Endodermal cell (in vitro differentiated cells): Measurements from ENCODE around the gene MTUS2. TPM values are rescaled to one million over a fixed set of nuclear protein-coding genes. Genes with fewer than 3 reads are reported as not detected.

Source experiments
- DNase-seq: peaks from one replicate; pipeline ENCODE4 v3.0.0-alpha.2; 2017
- H3K27ac ChIP-seq: 2 replicates; pipeline ENCODE4 v1.5.1; 2013; ENCODE audit warnings: mild to moderate bottlenecking, low read depth, low read length, moderate library complexity
- H3K27me3 ChIP-seq: 2 replicates; pipeline ENCODE4 v1.6.1; 2013; ENCODE audit warnings: mild to moderate bottlenecking, low read length, moderate library complexity; ENCODE audit not compliant: insufficient read depth, control insufficient read depth, poor library complexity, severe bottlenecking
- H3K36me3 ChIP-seq: 2 replicates; pipeline ENCODE4 v1.7.0; 2013; ENCODE audit warnings: mild to moderate bottlenecking, low read length, moderate library complexity; ENCODE audit not compliant: control insufficient read depth, insufficient read depth
- H3K4me1 ChIP-seq: one replicate; pipeline ENCODE4 v1.7.0; 2013; ENCODE audit warnings: low read length; ENCODE audit not compliant: control insufficient read depth, insufficient read depth
- H3K4me3 ChIP-seq: 2 replicates; pipeline ENCODE4 v1.5.1; 2013; ENCODE audit warnings: mild to moderate bottlenecking, low read length, moderate library complexity
- H3K9ac ChIP-seq: 2 replicates; pipeline ENCODE4 v1.6.1; 2013; ENCODE audit warnings: mild to moderate bottlenecking, low read length, moderate library complexity; ENCODE audit not compliant: poor library complexity, severe bottlenecking; ENCODE audit errors: extremely low read depth
- H3K9me3 ChIP-seq: 2 replicates; pipeline ENCODE4 v1.6.1; 2013; ENCODE audit warnings: mild to moderate bottlenecking, low read length, moderate library complexity; ENCODE audit not compliant: control insufficient read depth
- H3K27ac Mint-ChIP-seq: 2 replicates; pipeline ENCODE4 v1.8.0; 2020; ENCODE audit warnings: mixed read lengths
- H3K27me3 Mint-ChIP-seq: 2 replicates; pipeline ENCODE4 v1.8.0; 2021; ENCODE audit warnings: mild to moderate bottlenecking, mixed read lengths; ENCODE audit not compliant: insufficient read depth
- H3K36me3 Mint-ChIP-seq: 2 replicates; pipeline ENCODE4 v1.8.0; 2020; ENCODE audit warnings: low read depth, mixed read lengths
- H3K4me1 Mint-ChIP-seq: 2 replicates; pipeline ENCODE4 v1.8.0; 2020; ENCODE audit warnings: mixed read lengths
- H3K4me3 Mint-ChIP-seq: 2 replicates; pipeline ENCODE4 v1.8.0; 2020; ENCODE audit warnings: mild to moderate bottlenecking, moderate library complexity, mixed read lengths
- H3K9me3 Mint-ChIP-seq: 2 replicates; pipeline ENCODE4 v1.8.0; 2020; ENCODE audit warnings: mild to moderate bottlenecking, mixed read lengths
- WGBS, 2 experiments: methylation state at CpG; one replicate each; pipeline versions ENCODE4 v1.1.5 to v1.1.7; 2013; ENCODE audit warnings: missing lambda C conversion rate in 2 of 2, mixed read lengths in 1 of 2; ENCODE audit not compliant: insufficient coverage in 1 of 2, insufficient read length in 1 of 2; 5-methylcytosine and 5-hydroxymethylcytosine counted together
- total RNA-seq, 2 donors: library from RNA; stranded (reverse); fragmentation: NEBNext Ultra II Directional in 1 of 2; extraction: Animal tissue kit (Norgen Biotek cat#: 25700) in 1 of 2; gene quantifications; 2 replicates in 1 of 2; 3 replicates in 1 of 2; pipeline ENCODE4 v1.2.1, GENCODE V29; 2021
- TF ChIP-seq, protein P1 (sequence below): fragments of 200-600 bp; sonication (generic); conservative IDR thresholded peaks from 2 replicates; pipeline ENCODE4 v1.5.0; 2021; ENCODE audit warnings: antibody characterized with exemption, mild to moderate bottlenecking

Gene MTUS2
- total RNA-seq, 2 donors from 2014 or later = 1.2 to 1.3 TPM

DNA sequence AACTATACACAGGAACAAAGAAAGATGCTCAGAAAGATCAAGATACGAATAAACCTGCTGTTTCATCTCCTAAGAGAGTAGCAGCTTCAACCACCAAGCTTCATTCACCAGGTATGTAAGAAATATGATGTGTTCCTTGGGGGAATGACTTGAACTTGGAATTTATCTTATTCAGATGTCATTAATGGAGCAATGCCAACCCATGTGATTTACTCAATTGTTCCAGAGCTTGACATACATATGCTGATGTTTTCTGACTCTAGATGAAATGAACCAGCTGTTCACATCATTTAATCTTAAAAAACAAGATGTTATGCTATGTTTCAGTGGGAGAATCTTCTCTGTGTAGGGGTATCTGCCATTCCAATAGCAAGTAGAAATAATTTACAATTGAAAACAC is 504.5 kb downstream of the MTUS2 start:
- H3K4me3 Mint-ChIP-seq = no peak overlapping the region
- no peaks in the 10 kb centered on the region for H3K4me1 Mint-ChIP-seq
- TF ChIP-seq, protein P1, sequence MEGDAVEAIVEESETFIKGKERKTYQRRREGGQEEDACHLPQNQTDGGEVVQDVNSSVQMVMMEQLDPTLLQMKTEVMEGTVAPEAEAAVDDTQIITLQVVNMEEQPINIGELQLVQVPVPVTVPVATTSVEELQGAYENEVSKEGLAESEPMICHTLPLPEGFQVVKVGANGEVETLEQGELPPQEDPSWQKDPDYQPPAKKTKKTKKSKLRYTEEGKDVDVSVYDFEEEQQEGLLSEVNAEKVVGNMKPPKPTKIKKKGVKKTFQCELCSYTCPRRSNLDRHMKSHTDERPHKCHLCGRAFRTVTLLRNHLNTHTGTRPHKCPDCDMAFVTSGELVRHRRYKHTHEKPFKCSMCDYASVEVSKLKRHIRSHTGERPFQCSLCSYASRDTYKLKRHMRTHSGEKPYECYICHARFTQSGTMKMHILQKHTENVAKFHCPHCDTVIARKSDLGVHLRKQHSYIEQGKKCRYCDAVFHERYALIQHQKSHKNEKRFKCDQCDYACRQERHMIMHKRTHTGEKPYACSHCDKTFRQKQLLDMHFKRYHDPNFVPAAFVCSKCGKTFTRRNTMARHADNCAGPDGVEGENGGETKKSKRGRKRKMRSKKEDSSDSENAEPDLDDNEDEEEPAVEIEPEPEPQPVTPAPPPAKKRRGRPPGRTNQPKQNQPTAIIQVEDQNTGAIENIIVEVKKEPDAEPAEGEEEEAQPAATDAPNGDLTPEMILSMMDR = no peak
- no peak overlapping the region for H3K27ac Mint-ChIP-seq
- Histone ChIP-seq H3K4me3 (no peak overlapping the region), H3K4me1 (no peaks in the 10 kb centered on the region), H3K27ac (no peak overlapping the region), H3K9me3 (peaks cover 30% of the 10 kb centered on the region), H3K36me3 (no peaks in the 10 kb centered on the region), H3K27me3 (no peaks in the 10 kb centered on the region), H3K9ac (no peak overlapping the region)
- peaks cover 4% of the 10 kb centered on the region for H3K27me3 Mint-ChIP-seq
- no peaks in the 10 kb centered on the region for H3K36me3 Mint-ChIP-seq
- peaks cover 3% of the 10 kb centered on the region for H3K9me3 Mint-ChIP-seq
- 60% methylated on average over 1 of the region's 1 CpG; no CpG with 5 or more reads in 1 of the 2 experiments for WGBS, 2 experiments
- no peak for DNase-seq

DNA sequence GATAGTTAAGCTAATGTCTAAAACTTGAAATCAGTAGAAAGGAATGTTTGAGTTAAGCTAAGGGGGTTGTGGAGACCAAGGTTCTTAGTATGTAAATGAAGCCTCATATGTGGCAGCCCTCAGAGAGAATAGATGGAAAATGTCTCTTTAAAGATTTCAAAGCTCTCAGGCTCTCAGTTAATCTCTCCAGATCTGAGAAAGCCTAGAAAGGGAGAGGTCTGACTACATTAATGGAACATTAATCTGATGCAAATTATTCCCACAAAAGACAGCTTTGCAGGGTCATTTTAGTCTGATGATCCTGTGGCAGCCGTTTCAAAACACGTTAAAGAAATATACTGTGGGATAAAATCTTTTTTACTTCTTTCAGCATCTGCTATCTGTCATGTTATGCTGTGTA is 508.4 kb downstream of the MTUS2 start:
- H3K4me3 Mint-ChIP-seq = no peak overlapping the region
- TF ChIP-seq, protein P1 = no peak

DNA sequence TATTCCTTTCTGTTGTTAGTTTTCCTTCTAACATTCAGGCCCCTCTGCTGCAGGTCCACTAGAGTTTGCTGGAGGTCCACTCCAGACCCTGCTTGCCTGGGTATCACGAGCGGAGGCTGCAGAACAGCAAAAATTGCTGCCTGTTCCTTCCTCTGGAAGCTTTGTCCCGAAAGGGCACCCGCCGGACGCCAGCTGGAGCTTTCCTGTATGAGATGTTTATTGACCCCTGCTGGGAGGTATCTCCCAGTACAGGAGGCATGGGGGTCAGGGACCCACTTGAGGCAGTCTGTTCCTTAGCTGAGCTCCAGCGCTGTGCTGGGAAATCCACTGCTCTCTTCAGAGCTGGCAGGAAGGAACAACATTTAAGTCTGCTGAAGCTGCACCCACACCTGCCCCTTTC is 516.2 kb downstream of the MTUS2 start:
- no peaks in the 10 kb centered on the region for H3K4me1 Mint-ChIP-seq
- no peak overlapping the region for H3K9ac ChIP-seq
- no peak overlapping the region for H3K27ac ChIP-seq
- no peak for DNase-seq
- H3K36me3 Mint-ChIP-seq = no peaks in the 10 kb centered on the region
- 71 to 76% methylated on average over 2 to 7 of the region's 7 CpGs for WGBS, 2 experiments
- TF ChIP-seq, protein P1 = no peak
- H3K27me3 Mint-ChIP-seq = no peaks in the 10 kb centered on the region
- H3K4me3 ChIP-seq = no peak overlapping the region
- no peak overlapping the region for H3K4me3 Mint-ChIP-seq
- H3K4me1 ChIP-seq = no peaks in the 10 kb centered on the region
- H3K9me3 Mint-ChIP-seq = peaks cover 49% of the 10 kb centered on the region
- H3K27me3 ChIP-seq = no peaks in the 10 kb centered on the region
- H3K9me3 ChIP-seq = peaks cover 13% of the 10 kb centered on the region
- no peak overlapping the region for H3K27ac Mint-ChIP-seq
- H3K36me3 ChIP-seq = no peaks in the 10 kb centered on the region

More for the DNA sequence above, 508.4 kb downstream of the MTUS2 start:
- DNase-seq = no peak
- Histone ChIP-seq H3K4me1 (no peaks in the 10 kb centered on the region), H3K9me3 (peaks cover 8% of the 10 kb centered on the region), H3K9ac (no peak overlapping the region), H3K36me3 (no peaks in the 10 kb centered on the region), H3K4me3 (no peak overlapping the region), H3K27me3 (no peaks in the 10 kb centered on the region), H3K27ac (no peak overlapping the region)
- Mint-ChIP-seq H3K27me3 (no peaks in the 10 kb centered on the region), H3K9me3 (peaks cover 29% of the 10 kb centered on the region), H3K27ac (no peak overlapping the region), H3K4me1 (no peaks in the 10 kb centered on the region), H3K36me3 (no peaks in the 10 kb centered on the region)
- 78 to 94% methylated on average over 2 of the region's 2 CpGs for WGBS, 2 experiments
